OCI-LY1 (cell line): Measurements from ENCODE around the gene IDS.
"Not testable (repeated sequence)": the region's sequence is repeated elsewhere in the genome, so short reads cannot be mapped to it uniquely, and the experiment has no call there.

Experiments
- CTCF ChIP-seq: fragments of 200-600 bp; sonication (generic), shearing (Covaris generic); IDR thresholded peaks from 2 replicates; pipeline ENCODE4 v1.5.1; 2017; ENCODE audit warnings: mild to moderate bottlenecking, antibody characterized with exemption, low read length, moderate library complexity, mixed read lengths
- EZH2 ChIP-seq: fragments of 200-600 bp; sonication (generic), shearing (Covaris generic); IDR thresholded peaks from 2 replicates; pipeline ENCODE4 v1.8.0; 2017; ENCODE audit warnings: borderline replicate concordance, mixed run types, mild to moderate bottlenecking, antibody characterized with exemption, low read length, moderate library complexity, mixed read lengths

GRCh38 chrX:149503446-149503845 is 1.7 kb downstream of the IDS start:
- not testable (repeated sequence) for TF ChIP-seq CTCF, EZH2
